DOHH2 (cell line): ENCODE results near the gene THSD7A.

ENCODE experiments used
- CTCF ChIP-seq: fragments of 200-600 bp; sonication (generic); IDR thresholded peaks from one replicate; pipeline ENCODE4 v1.5.1; 2014; ENCODE audit warnings: antibody characterized with exemption, mild to moderate bottlenecking, low read depth, low read length; ENCODE audit not compliant: poor library complexity, severe bottlenecking
- EZH2phosphoT487 ChIP-seq: fragments of 200-600 bp; sonication (generic); IDR thresholded peaks from 2 replicates; pipeline ENCODE4 v1.6.1; 2017; ENCODE audit warnings: borderline replicate concordance, mild to moderate bottlenecking, antibody characterized with exemption, low read length, moderate library complexity, mixed read lengths

GRCh38 chr7:11865671-11866070, 33.7 kb upstream of the THSD7A start:
- no peak for TF ChIP-seq CTCF
- no peak for TF ChIP-seq EZH2phosphoT487
